Measurements from ENCODE around the gene UBASH3B.

The UBASH3B gene

GRCh38 chr11:122791411-122791810 is 135.9 kb downstream of the UBASH3B start:
- no peak for DNase-seq

GRCh38 chr11:122791836-122792235 is 136.3 kb downstream of the UBASH3B start:
- no peak for DNase-seq

- DNase-seq, result no peak
Observed at GRCh38 chr11:122793515-122793914, 138.0 kb downstream of the UBASH3B start.

GRCh38 chr11:122795307-122795706 is 139.8 kb downstream of the UBASH3B start:
- no peak for DNase-seq

GRCh38 chr11:122796128-122796717 is 140.7 kb downstream of the UBASH3B start:
- DNase-seq, result no peak

GRCh38 chr11:122797651-122798050 is 142.1 kb downstream of the UBASH3B start:
- no peak for DNase-seq

GRCh38 chr11:122799406-122800105 is 144.0 kb downstream of the UBASH3B start:
- no peak for DNase-seq

GRCh38 chr11:122802876-122803275 is 147.4 kb downstream of the UBASH3B start:
- no peak for DNase-seq

GRCh38 chr11:122803306-122803705 is 147.8 kb downstream of the UBASH3B start:
- DNase-seq, result no peak

GRCh38 chr11:122803716-122804115 is 148.2 kb downstream of the UBASH3B start:
- no peak for DNase-seq

- no peak for DNase-seq
Observed at GRCh38 chr11:122804161-122804560, 148.6 kb downstream of the UBASH3B start.

GRCh38 chr11:122804796-122805195 is 149.3 kb downstream of the UBASH3B start:
- no peak for DNase-seq

- no peak for DNase-seq
Observed at GRCh38 chr11:122807731-122808477, 152.4 kb downstream of the UBASH3B start.

GRCh38 chr11:122808478-122808869 is 153.0 kb downstream of the UBASH3B start:
- peak; percentile 20 for DNase-seq

- DNase-seq, result no peak
Observed at GRCh38 chr11:122809866-122810265, 154.3 kb downstream of the UBASH3B start.

GRCh38 chr11:122811721-122812120 is 156.2 kb downstream of the UBASH3B start:
- DNase-seq, result no peak

- no peak for DNase-seq
Observed at GRCh38 chr11:122812638-122813037, 157.1 kb downstream of the UBASH3B start.

GRCh38 chr11:122813176-122813893 is 157.8 kb downstream of the UBASH3B start:
- DNase-seq, result no peak

GRCh38 chr11:122813894-122814270 is 158.4 kb downstream of the UBASH3B start:
- no peak for DNase-seq

- DNase-seq, result peak; percentile 8
Observed at GRCh38 chr11:122814401-122814800, 158.9 kb downstream of the UBASH3B start.

GRCh38 chr11:122815900-122816299 is 160.4 kb downstream of the UBASH3B start:
- DNase-seq, result no peak

- DNase-seq, result peak; percentile 34
Observed at GRCh38 chr11:122816761-122817520, 161.4 kb downstream of the UBASH3B start.

- no peak for DNase-seq
Observed at GRCh38 chr11:122820158-122820557, 164.6 kb downstream of the UBASH3B start.
